OCI-LY1 (cell line): ENCODE data around the gene ZBP1.

ENCODE experiments used
- H2AFZ ChIP-seq: fragments of 200-600 bp; sonication (generic), shearing (Covaris generic); 2 replicates; pipeline ENCODE4 v1.6.0; 2014; ENCODE audit warnings: antibody characterized with exemption, mild to moderate bottlenecking, low read length
- H3F3A ChIP-seq: fragments of 200-600 bp; sonication (generic), shearing (Covaris generic); 2 replicates; pipeline ENCODE4 v1.6.0; 2014; ENCODE audit warnings: mild to moderate bottlenecking, antibody characterized with exemption, low read length, moderate library complexity; ENCODE audit not compliant: insufficient read depth
- H3K27ac ChIP-seq: fragments of 200-600 bp; sonication (generic); 2 replicates; pipeline ENCODE4 v1.5.1; 2014; ENCODE audit warnings: low read length, mixed run types, mild to moderate bottlenecking, low read depth; ENCODE audit not compliant: poor library complexity, severe bottlenecking
- H3K27me3 ChIP-seq: fragments of 200-600 bp; sonication (generic); 2 replicates; pipeline ENCODE4 v1.6.0; 2014; ENCODE audit warnings: antibody characterized with exemption, mild to moderate bottlenecking, low read length, moderate library complexity; ENCODE audit not compliant: insufficient read depth
- H3K36me3 ChIP-seq: fragments of 200-600 bp; sonication (generic); 2 replicates; pipeline ENCODE4 v1.6.1; 2014; ENCODE audit warnings: mild to moderate bottlenecking, antibody characterized with exemption, low read length, moderate library complexity, mixed read lengths; ENCODE audit not compliant: insufficient read depth
- H3K4me1 ChIP-seq: fragments of 200-600 bp; sonication (generic); 2 replicates; pipeline ENCODE4 v1.5.1; 2014; ENCODE audit warnings: mild to moderate bottlenecking, low read length, moderate library complexity; ENCODE audit not compliant: insufficient read depth, severe bottlenecking
- H3K4me2 ChIP-seq: fragments of 200-600 bp; sonication (generic), shearing (Covaris generic); 2 replicates; pipeline ENCODE4 v1.6.1; 2014; ENCODE audit warnings: low read length
- H3K4me3 ChIP-seq: fragments of 200-600 bp; sonication (generic); 2 replicates; pipeline ENCODE4 v1.5.1; 2014; ENCODE audit warnings: low read length, low read depth, mild to moderate bottlenecking, mixed read lengths; ENCODE audit not compliant: poor library complexity, severe bottlenecking
- H3K79me2 ChIP-seq: fragments of 200-600 bp; shearing (Covaris generic); 2 replicates; pipeline ENCODE4 v1.6.1; 2016; ENCODE audit warnings: mixed run types, low read length, mixed read lengths; ENCODE audit not compliant: insufficient read depth
- H3K9ac ChIP-seq: fragments of 200-600 bp; sonication (generic), shearing (Covaris generic); 2 replicates; pipeline ENCODE4 v1.6.1; 2014; ENCODE audit warnings: mild to moderate bottlenecking, low read length, mixed read lengths
- H3K9me2 ChIP-seq: fragments of 200-600 bp; sonication (generic), shearing (Covaris generic); 2 replicates; pipeline ENCODE4 v1.6.1; 2014; ENCODE audit warnings: low read depth, mild to moderate bottlenecking, low read length, mixed read lengths
- H3K9me3 ChIP-seq: fragments of 200-600 bp; shearing (Covaris generic); 2 replicates; pipeline ENCODE4 v1.6.1; 2014; ENCODE audit warnings: low read length, mixed read lengths
- H4K20me1 ChIP-seq: fragments of 200-600 bp; sonication (generic), shearing (Covaris generic); 2 replicates; pipeline ENCODE4 v1.6.0; 2016; ENCODE audit warnings: mild to moderate bottlenecking, low read length; ENCODE audit not compliant: insufficient read depth
- EZH2 ChIP-seq: fragments of 200-600 bp; sonication (generic), shearing (Covaris generic); IDR thresholded peaks from 2 replicates; pipeline ENCODE4 v1.8.0; 2017; ENCODE audit warnings: borderline replicate concordance, mixed run types, mild to moderate bottlenecking, antibody characterized with exemption, low read length, moderate library complexity, mixed read lengths
- TF ChIP-seq, protein P1 (sequence below): fragments of 200-600 bp; sonication (generic), shearing (Covaris generic); IDR thresholded peaks from 2 replicates; pipeline ENCODE4 v1.5.1; 2017; ENCODE audit warnings: mild to moderate bottlenecking, antibody characterized with exemption, low read length, moderate library complexity, mixed read lengths

The ZBP1 gene

DNA sequence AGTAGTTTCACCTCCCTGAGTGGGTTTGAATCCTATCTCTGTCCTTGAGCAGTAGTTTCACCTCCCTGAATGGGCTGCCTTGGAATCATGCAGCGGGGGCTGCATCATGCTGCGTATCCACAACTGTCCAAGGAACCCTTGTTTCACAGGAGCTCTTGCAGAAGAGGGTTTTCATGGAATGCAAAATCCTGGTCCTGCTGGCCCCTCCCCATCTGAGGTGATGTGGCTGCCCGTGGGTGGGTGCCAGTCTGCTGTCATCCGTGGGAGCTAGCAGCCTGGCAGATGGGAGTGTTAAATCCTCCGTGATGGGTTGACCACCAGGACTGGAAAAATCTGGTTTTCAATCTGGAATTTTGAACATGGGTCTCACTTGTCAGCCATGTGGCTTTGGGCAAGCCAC lies 21.7 kb downstream of the ZBP1 start:
- Histone ChIP-seq H4K20me1 (no peaks in the 10 kb centered on the region), H3K79me2 (no peaks in the 10 kb centered on the region), H3K4me2 (no peak overlapping the region), H3K27me3 (peaks cover 8% of the 10 kb centered on the region), H3F3A (no peaks in the 10 kb centered on the region), H3K9ac (no peak overlapping the region), H3K36me3 (no peaks in the 10 kb centered on the region), H2AFZ (no peak overlapping the region), H3K4me1 (peaks cover 7% of the 10 kb centered on the region), H3K9me2 (no peaks in the 10 kb centered on the region), H3K4me3 (no peak overlapping the region), H3K27ac (no peak overlapping the region), H3K9me3 (no peaks in the 10 kb centered on the region)
- no peak for TF ChIP-seq EZH2
- TF ChIP-seq, protein P1, sequence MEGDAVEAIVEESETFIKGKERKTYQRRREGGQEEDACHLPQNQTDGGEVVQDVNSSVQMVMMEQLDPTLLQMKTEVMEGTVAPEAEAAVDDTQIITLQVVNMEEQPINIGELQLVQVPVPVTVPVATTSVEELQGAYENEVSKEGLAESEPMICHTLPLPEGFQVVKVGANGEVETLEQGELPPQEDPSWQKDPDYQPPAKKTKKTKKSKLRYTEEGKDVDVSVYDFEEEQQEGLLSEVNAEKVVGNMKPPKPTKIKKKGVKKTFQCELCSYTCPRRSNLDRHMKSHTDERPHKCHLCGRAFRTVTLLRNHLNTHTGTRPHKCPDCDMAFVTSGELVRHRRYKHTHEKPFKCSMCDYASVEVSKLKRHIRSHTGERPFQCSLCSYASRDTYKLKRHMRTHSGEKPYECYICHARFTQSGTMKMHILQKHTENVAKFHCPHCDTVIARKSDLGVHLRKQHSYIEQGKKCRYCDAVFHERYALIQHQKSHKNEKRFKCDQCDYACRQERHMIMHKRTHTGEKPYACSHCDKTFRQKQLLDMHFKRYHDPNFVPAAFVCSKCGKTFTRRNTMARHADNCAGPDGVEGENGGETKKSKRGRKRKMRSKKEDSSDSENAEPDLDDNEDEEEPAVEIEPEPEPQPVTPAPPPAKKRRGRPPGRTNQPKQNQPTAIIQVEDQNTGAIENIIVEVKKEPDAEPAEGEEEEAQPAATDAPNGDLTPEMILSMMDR: no peak

DNA sequence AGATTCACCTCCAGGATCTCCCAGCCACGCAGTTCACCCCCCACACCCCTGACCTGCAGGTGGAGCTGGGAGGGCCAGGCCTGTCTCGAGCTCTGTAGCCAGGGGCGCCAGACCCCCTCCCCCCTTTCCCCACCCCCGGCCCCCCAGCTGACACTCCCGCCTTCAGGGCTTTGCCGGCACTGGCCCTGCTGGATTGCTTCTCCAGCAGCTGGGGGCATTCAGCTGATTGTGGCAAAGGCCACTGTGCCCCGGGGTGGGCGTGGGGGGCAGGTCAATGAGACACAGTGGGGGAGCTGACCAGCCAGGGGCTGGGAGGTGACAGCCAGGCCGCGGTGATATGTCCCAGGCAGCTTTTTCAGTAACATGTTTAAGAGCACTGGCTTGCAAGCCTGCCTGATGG lies 22.2 kb downstream of the ZBP1 start:
- Histone ChIP-seq H3K27me3 (peaks cover 8% of the 10 kb centered on the region), H3K9me2 (no peaks in the 10 kb centered on the region), H3K9me3 (no peaks in the 10 kb centered on the region), H3K36me3 (no peaks in the 10 kb centered on the region), H2AFZ (no peak overlapping the region), H3K4me1 (peaks cover 7% of the 10 kb centered on the region), H3F3A (no peaks in the 10 kb centered on the region), H3K9ac (no peak overlapping the region), H3K27ac (no peak overlapping the region), H3K4me3 (no peak overlapping the region), H3K79me2 (no peaks in the 10 kb centered on the region), H3K4me2 (no peak overlapping the region), H4K20me1 (no peaks in the 10 kb centered on the region)
- TF ChIP-seq, protein P1: no peak
- TF ChIP-seq EZH2: no peak

DNA sequence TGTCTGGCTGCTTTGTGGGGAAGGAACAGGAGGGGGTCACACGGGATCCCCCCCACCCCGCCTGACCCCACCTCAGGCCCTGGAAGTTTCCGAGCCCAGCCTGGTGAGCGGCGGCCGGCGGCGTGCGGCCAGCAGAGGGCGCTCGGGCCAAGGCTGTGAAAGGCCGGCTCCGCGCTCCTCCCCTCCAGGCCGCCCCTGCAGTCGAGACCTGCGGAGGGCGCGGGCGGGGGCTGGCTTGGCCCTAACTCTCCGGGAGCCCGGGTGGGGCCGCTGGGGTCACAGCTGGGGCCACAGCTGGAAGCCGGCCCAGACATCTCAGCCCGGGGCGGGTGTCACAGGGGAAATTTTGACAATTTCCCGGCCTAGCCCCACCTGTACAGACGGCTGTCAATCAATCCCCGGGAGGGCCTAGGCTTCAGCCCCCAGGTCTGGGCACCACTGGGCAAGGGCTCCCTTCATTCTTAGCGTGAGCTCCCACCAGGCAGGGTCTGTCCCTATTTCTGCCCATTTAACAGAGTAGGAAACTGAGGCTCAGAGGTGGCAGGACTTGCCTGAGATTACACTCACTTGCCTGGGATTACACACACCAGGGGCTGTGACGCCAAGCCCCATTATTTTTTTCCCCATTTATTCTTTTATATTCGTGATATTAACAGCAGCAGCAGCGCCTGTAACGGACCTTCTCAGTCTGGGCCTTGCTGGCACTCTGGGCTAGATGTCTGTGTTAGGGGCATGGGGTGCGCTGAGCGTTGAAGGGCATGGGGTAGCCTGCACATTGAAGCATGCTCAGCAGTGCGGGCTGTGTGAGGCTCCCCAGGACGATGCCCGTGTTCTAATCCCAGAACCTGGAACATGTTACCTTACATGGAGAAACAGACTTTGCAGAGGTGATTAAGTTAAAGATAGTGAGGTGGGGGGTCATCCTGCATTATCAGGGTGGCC lies 23.0 kb downstream of the ZBP1 start:
- H3K9me3 ChIP-seq: no peaks in the 10 kb centered on the region

More for the DNA sequence above, 23.0 kb downstream of the ZBP1 start:
- peaks cover 8% of the 10 kb centered on the region for H3K27me3 ChIP-seq
- H3K4me1 ChIP-seq: peaks cover 7% of the 10 kb centered on the region
- no peaks in the 10 kb centered on the region for H3K36me3 ChIP-seq
- H3K9me2 ChIP-seq: no peaks in the 10 kb centered on the region
- H3K9ac ChIP-seq: no peak overlapping the region
- H3K4me3 ChIP-seq: no peak overlapping the region
- no peak overlapping the region for H3K27ac ChIP-seq
- H2AFZ ChIP-seq: no peak overlapping the region
- no peaks in the 10 kb centered on the region for H3F3A ChIP-seq
- TF ChIP-seq EZH2: no peak
- TF ChIP-seq, protein P1: peak; percentile 90
- H3K79me2 ChIP-seq: no peaks in the 10 kb centered on the region
- peak overlapping the region; percentile 30; the same call in 1 of the 2 replicates for H3K4me2 ChIP-seq
- no peaks in the 10 kb centered on the region for H4K20me1 ChIP-seq
